Activated CD8-positive, alpha-beta memory T cell treated with anti-CD3 and anti-CD28 coated beads, Interleukin-2, amount 50 U/mL, for 24 hours (primary cell): ENCODE results near the gene CCDC47.

Source experiments
- DNase-seq: peaks from one replicate; pipeline ENCODE4 v3.0.0-alpha.2; 2020; ENCODE audit errors: extremely low read depth

CCDC47 gene

DNA sequence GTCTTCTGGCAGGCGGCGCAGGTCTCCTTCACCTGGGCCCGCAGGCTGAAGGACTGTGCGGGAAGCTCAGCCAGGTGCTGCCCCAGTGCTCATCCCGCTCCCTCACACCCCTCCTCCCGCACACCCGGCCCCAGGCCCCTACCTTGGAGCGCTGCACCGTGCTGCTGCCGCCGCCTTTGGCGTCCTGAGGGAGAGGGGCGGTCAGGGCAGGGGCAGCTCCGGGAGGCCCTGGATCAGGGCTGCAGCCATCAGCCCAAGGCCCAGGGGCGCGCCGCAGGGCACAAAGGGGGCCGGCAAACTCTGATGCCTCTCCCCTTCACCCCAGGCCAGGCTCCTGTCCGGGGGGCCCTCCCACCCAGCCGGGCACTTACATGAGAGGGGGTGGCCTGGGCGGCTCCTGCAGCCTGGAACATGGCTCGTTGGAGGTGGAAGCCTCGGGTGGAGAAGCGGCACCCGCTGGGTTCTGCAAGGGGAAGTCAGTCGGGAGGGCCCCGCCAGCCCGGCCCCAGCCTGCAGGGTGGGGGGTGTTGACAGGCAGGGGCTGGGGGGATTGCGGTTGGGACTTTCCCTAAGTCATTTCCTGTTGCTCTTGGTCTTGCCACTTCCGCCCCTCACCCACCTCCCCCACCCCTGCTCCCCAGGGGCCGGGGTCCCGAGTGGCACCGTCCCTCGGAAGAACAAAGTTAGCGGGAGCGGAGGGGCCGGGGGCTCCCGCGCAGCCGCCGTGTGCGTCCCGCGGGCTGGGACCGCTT, 74.3 kb downstream of the CCDC47 start:
- no peak for DNase-seq

DNA sequence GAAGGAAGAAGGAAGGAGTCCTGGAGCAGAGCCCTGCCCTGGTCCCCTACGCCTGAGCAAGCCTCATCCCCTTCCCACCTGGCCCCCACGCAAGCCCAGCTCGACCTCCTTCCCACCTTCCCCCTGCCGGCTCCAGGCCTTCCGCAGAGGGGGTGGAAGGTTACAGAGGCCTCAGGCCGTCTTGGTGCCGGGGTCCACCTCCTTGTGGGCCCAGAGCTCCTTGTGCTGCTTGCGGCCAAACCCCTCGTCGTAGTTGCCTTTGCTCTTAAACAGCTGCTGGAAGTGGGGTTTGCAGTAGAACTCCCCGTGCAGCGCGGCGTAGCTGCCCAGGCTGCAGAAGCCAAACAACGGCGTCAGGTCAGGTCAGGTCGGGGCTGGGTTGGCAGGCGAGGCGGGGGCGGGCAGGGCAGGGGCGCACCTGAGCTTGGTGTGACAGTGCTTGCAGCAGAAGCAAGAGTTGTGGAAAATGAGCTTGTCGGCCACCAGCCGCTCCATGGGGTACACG, 75.0 kb downstream of the CCDC47 start:
- no peak for DNase-seq

DNA sequence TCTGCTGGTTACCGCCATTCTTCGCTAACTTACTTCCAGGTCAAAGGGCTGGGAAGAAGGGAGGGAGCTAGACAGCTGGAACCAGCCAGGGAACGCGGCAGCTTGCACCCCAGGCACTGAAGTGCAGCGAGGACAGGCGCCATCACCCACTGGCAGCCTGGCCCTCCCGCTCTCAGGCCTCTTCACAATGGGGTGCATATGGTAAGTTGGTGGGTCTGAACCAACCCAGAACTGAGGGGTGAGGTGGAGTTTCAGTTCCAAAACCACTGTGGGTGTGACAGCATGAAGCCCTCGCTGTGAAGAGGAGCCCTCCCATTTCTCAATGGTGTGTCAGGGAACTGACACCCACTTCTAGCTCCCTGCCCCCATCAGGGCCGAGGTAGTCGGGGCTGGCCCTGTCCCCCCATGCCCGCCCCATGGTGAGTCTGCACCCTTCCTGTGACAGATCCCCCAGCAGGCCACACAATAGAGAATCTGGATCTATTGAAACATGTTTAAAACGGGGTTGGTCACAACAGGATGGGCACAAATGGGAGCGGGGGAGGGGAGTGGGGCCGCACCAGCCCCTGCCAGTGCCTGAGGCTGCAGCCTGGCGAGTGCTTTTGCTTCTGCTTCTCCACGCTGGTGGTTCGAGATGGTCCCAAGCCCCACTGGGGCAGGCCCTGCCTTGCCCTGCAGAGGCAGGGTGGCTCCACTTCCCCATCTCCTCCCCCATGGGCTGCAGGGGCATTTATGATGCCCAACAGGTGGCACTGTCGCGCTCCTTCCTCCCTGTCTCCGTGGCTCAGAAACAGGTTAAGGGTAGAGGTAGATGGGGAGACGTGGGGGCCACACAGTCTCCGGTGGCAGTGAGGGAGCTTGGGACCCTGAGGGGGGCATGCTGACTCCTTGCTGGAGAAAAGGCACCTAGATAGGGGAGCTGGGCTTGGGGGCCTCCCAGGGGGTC, 75.8 kb downstream of the CCDC47 start:
- DNase-seq = no peak

DNA sequence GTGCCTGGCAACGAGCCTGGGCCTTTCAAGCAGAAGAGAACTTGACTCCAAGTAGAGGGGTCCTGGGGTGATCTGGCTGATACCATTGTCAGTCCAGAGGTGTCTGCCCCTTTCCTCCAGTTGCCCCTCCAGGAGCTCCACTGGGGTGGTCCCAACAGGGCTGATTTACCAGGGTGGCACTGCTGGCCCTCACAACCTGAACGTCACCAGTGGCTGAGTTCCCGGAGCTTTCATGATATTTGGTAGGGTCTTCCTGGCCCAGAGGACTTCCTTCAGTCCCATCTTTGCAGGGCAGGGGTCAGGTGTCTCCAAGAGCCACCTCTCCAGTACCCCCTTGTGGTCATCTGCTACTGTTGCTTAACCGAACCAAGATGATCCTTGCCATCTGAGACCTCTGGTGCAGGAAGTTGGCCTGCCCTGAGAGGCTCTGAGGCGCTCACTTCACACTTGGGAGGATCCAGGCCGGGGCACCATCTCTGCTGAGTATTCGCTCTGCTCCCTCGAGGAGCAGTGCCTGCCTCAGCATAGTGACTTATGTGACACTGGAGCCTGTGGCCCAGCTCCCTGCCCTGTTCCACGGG, 76.9 kb downstream of the CCDC47 start:
- no peak for DNase-seq

DNA sequence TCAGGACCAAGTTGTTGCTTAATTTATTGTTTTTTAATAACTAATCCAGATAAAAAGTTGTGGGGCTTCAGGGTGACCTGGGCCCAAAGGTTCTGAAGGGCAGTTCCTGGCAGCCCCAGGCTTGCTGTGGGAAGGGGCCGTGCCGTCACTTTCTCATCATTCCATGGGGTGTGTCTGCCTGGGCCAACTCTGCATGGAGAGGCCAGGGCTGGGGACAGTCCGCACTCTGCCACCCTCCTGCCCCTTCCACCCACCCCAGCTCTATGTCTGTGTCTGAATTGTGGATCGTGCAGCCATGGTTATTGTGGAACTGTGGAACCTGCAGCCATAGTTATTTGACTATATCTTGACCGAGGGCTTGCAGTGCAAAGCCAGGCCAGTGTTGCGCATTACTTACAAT, 77.5 kb downstream of the CCDC47 start:
- DNase-seq = no peak
